Measurements from ENCODE around the gene CCDC190. TPM values are rescaled to one million over a fixed set of nuclear protein-coding genes. Genes with fewer than 3 reads are reported as not detected.

The CCDC190 gene, protein sequence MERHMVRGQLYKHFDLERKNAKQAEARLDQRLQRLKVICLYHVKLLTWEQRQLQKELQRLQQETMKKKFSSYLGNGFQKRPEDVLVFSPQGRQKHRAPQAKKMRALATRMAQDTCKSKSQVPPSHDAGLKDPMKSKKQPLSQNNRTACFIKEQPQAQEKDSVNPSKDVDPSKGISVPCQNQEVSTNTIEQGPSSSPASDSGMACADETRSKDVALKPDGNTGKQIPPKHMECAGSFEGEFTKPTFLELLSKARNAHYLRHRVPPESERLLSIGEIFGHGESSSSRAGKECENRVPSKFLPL
- not detected for total RNA-seq (2013)
- polyA plus RNA-seq: not detected
- not detected in 2 replicates for polyA minus RNA-seq
- total RNA-seq: 0 to 1.5 (median 0) reads per million in 11 experiments

GRCh38 chr1:162861101-162861500, at the start of gene CCDC190:
TSS of gene CCDC190 (minus strand) at chr1:162861175. CDS start at chr1:162859646, 1,529 bp downstream.
- no peak for TF ChIP-seq CTCF (IDR thresholded peaks at IDR 0.05)
- Histone ChIP-seq H4K20me1 (ENCODE audit: insufficient read depth, low read length) (no peaks in the 10 kb centered on the region), H3K79me2 (ENCODE audit: insufficient read depth, low read length) (no peaks in the 10 kb centered on the region), H3K27ac (ENCODE audit: low read depth in 1 of 2, low read length in 2 of 2) (no peak within 1 kb of the TSS), H3K4me1 (ENCODE audit: control insufficient read depth in 1 of 2, insufficient read depth in 2 of 2, low read length in 2 of 2) (no peaks in the 10 kb centered on the region), H3K4me2 (replicated peaks; ENCODE audit: extremely low read depth, low read length, poor library complexity, severe bottlenecking) (no peak within 1 kb of the TSS), H3K27me3 (ENCODE audit: control insufficient read depth in 2 of 2, insufficient read depth in 2 of 2, low read length in 2 of 2) (peaks cover 0 to 5% of the 10 kb centered on the region in 2 donors), H3K9me3 (replicated peaks in 1 of 2; ENCODE audit: control insufficient read depth in 1 of 2, insufficient read depth in 1 of 2, low read length in 2 of 2) (no peaks in the 10 kb centered on the region), H3K4me3 (replicated peaks in 1 of 3; ENCODE audit: low read depth in 2 of 3, low read length in 3 of 3) (no peak within 1 kb of the TSS), H3K9ac (ENCODE audit: insufficient read depth, low read length, poor library complexity, severe bottlenecking) (no peak within 1 kb of the TSS), H3K36me3 (replicated peaks in 1 of 2; ENCODE audit: control insufficient read depth in 1 of 2, insufficient read depth in 2 of 2, low read length in 2 of 2) (no peaks in the 10 kb centered on the region), H2AFZ (ENCODE audit: insufficient read depth, low read depth, low read length, poor library complexity, severe bottlenecking) (no peak within 1 kb of the TSS)
- Mint-ChIP-seq H3K4me1 (no peaks in the 10 kb centered on the region), H3K36me3 (no peaks in the 10 kb centered on the region), H3K27ac (no peak within 1 kb of the TSS), H3K9me3 (peaks cover 0 to 6% (median 0%) of the 10 kb centered on the region in 7 donors), H3K4me3 (no peak within 1 kb of the TSS), H3K27me3 (ENCODE audit: low read depth in 3 of 3) (peaks cover 2 to 20% (median 13%) of the 10 kb centered on the region in 3 donors)
- no CpG with 5 or more reads among the region's 4 CpGs for WGBS (ENCODE audit: insufficient coverage)
- intact Hi-C loops (cut with micrococcal nuclease): no loop called here
- no peak for DNase-seq

DNA sequence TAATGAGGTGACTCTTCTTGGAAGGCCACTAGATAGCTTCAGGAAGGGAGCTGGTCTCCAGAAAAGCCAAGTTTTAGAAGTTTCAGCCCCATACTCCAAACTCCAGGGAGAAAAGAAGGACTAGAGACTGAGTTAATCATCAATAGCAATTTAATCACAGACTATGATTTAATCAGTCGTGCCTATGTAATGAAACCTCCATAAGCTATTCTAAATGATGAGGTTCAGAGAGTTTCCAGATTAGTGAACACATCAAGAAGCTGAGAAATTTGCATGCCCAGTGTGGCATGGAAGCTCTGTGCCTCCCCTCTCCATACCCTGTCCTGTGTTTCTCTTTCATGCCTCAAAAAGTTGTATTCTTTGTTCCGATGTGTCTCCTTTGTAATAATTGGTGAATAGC, 49.2 kb upstream of the CCDC190 start:
- H3K4me1 Mint-ChIP-seq: no peaks in the 10 kb centered on the region
- H3K9me3 Mint-ChIP-seq: peaks cover 7 to 24% (median 18%) of the 10 kb centered on the region in 7 donors
- H3K4me2 ChIP-seq (replicated peaks; ENCODE audit: extremely low read depth, low read length, poor library complexity, severe bottlenecking): no peak overlapping the region
- H4K20me1 ChIP-seq (ENCODE audit: insufficient read depth, low read length): no peaks in the 10 kb centered on the region
- no peaks in the 10 kb centered on the region for H3K79me2 ChIP-seq (ENCODE audit: insufficient read depth, low read length)
- WGBS (ENCODE audit: insufficient coverage): 100% methylated on average over 1 of the region's 2 CpGs
- no peak for DNase-seq
- H3K27ac ChIP-seq (ENCODE audit: low read depth in 1 of 2, low read length in 2 of 2): no peak overlapping the region
- H3K9me3 ChIP-seq (replicated peaks in 1 of 2; ENCODE audit: control insufficient read depth in 1 of 2, insufficient read depth in 1 of 2, low read length in 2 of 2): peaks cover 9 to 17% of the 10 kb centered on the region in 2 donors
- no peak overlapping the region for H3K4me3 Mint-ChIP-seq
- peaks cover 0 to 2% of the 10 kb centered on the region in 2 donors for H3K27me3 ChIP-seq (ENCODE audit: control insufficient read depth in 2 of 2, insufficient read depth in 2 of 2, low read length in 2 of 2)
- H3K27ac Mint-ChIP-seq: no peak overlapping the region
- H3K4me3 ChIP-seq (replicated peaks in 1 of 3; ENCODE audit: low read depth in 2 of 3, low read length in 3 of 3): no peak overlapping the region
- intact Hi-C loops (cut with micrococcal nuclease): no loop called here
- H3K27me3 Mint-ChIP-seq (ENCODE audit: low read depth in 3 of 3): peaks cover 6 to 23% (median 12%) of the 10 kb centered on the region in 3 donors
- no peak overlapping the region for H3K9ac ChIP-seq (ENCODE audit: insufficient read depth, low read length, poor library complexity, severe bottlenecking)
- TF ChIP-seq CTCF (IDR thresholded peaks at IDR 0.05): no peak
- H2AFZ ChIP-seq (ENCODE audit: insufficient read depth, low read depth, low read length, poor library complexity, severe bottlenecking): no peak overlapping the region
- no peaks in the 10 kb centered on the region for H3K4me1 ChIP-seq (ENCODE audit: control insufficient read depth in 1 of 2, insufficient read depth in 2 of 2, low read length in 2 of 2)
- no peaks in the 10 kb centered on the region for H3K36me3 Mint-ChIP-seq
- no peaks in the 10 kb centered on the region for H3K36me3 ChIP-seq (replicated peaks in 1 of 2; ENCODE audit: control insufficient read depth in 1 of 2, insufficient read depth in 2 of 2, low read length in 2 of 2)
